ENCODE data around the gene NSUN6.

NSUN6 gene

DNA sequence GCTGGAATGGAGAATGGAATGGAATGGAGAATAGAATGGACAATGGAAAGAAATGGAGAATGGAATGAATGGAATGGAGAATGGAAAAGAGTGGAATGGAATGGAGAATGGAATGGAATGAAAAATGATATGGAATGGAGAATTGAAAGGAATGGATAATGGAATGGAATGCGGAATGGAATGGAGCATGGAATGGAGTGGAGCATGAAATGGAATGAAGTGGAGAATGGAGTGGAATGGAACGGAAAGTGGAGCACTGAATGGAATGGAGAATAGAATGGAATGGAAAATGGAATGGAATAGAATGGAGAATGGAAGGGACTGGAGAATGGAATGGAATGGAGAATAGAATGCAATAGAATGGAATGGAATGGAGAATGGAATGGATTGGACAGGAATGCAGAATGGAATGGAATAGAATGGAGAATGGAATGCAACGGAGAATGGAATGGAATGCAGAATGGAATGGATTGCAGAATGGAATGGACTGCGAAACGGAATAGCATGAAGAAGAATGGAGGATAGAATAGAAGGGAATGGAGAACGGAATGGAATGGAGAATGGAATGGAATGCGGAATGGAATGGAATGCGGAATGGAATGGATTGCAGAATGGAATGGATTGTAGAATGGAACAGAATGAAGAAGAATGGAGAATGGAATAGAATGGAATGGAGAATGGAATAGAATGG, 89.4 kb downstream of the NSUN6 start:
- DNase-seq (ENCODE audit: low spot score): no peak

DNA sequence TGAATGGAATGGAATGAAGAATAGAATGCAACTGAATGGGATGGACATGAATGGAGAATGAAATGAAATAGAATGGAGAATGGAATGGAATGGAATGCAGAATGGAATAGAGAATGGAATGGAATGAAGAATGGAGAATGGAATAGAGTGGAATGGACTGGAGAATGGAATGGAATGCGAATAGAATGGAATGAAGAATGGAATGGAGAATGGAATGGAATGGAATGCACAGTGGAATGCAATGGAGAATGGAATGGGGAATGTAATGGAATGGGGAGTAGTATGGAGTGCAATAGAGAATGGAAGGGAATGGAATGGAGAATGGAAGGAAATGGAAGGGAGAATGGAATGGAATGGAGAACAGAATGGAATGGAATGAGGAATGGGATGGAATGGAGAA, 93.4 kb downstream of the NSUN6 start:
- DNase-seq (ENCODE audit: low spot score): no peak

DNA sequence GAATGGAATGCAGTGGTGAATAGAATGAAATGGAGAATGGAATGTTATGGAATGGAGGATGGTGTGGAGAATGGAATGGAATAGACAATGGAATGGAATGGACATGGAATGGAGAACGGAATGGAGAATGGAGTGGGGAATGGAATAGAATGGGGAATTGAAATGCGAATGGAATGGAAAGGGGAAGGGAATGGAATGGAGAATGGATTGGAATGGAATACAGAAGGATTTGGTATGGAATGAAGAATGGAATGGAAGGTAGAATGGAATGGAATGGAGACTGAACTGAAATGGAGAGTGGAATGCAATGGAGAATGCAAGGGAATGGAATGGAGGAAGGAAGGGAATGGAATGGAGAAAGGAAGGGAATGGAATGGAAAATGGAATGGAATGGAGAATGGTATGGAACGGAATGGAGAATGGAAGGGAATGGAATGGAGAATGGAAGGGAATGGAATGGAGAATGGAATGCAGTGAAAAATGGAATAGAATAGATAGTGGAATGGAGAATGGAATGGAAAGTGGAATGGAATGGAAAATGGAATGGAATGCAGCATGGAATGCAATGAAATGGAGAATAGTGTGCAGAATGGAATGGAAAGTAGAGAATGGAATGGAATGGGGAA, 94.8 kb downstream of the NSUN6 start:
- DNase-seq (ENCODE audit: low spot score): no peak

DNA sequence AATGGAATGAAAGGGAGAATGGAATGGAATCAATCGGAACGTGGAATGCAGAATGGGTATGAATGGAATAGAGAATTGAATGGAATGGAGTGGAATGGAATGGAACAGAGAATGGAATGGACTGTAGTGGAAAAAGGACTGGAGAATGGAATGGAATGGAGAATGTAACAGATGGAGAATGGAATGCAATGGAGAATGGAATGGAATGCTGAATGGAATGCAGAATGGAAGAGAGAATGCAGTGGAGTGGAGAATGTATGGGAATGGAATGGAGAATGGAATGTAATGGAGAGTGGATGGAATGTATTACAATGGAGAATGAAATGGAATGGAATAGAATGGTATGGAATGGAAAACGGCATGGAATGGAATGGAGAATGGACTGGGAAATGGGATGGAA, 96.9 kb downstream of the NSUN6 start:
- DNase-seq (ENCODE audit: low spot score): no peak

DNA sequence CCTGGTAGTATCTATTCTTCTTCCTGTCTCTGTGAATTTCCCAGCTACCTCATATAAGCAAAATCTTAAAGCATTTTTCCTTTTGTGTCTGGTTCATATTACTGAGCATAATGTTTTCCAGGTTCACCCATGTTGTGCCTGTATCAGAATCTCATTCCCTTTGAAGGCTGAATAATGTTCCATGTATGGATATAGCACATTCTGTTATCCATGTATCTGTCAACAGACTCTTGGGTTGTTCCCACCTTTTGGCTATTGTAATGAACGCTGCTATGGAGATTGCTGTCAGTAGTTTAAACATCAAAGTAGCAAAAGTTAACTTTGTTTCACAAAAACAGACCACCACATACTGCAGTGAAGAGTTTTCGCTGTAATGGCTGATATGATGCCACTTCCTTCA, 99.9 kb downstream of the NSUN6 start:
- no peak for DNase-seq (ENCODE audit: low spot score)

DNA sequence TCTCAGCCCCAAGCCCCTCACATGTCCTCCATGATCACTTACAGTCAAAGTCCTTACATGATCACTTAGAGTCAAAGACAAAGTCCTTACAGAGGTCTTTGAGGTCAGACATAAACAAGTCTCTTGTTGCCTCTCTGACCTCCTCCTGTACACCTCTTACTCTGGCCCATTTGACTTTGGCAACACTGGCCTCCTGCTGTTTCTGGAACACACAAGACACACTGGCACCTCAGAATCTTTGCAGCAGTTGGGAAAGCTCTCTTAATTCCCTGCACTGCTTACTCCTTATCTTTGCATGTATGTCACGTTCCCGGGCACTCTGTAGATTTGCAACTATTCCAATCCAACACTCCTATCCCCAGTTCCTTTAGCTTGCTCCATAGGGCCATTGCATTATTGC, 102.3 kb downstream of the NSUN6 start:
- no peak for DNase-seq (ENCODE audit: low spot score)

DNA sequence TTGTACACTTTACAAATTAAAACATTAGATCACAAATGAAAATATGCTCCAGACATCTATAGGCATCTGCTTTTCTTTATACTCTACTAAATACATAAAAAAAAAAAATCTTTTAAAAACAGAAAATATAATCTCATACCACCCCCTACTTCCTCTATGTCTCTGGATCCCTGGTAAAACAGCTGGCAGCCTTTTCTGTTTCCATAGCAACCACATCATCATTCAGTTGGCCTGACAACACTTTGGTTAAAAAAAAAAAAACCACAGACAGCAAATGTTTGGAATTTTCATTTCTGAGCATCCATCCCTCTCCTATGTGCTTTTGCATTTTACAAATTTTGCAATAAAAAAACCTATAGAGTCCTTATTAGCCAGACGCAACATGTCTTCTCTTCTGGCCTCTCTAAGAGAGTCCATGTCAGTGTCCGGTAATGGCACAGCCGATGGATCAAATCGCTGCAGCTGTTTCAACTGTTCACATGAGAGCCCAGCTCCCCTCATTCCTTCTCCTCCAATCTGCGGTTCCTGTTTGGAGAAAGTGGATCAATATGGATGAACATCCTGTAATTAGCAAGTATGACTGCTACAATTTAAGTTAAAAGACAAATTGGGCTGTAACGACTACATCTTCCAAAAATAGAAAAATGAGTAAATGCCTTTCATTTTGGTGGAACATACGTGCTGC, 105.6 kb downstream of the NSUN6 start:
- DNase-seq (ENCODE audit: low spot score): no peak

DNA sequence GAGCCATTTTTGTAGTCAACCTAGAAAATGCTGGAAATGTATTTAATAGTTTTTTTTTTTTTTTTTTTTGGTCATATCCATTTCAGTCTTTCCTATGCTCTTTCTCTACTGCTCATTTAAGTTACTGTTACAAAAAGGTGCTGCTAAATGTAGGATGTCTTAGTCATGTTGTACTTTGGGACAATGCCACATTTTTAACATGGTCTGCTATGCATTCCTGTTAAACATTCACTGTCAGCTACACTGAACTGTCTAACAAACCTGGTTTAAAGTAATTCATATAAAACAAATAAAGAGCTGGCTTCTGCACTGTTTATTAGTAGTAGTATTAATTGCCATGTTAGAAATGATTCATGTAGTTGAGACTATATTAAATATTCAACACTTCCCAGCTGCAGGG, 108.6 kb downstream of the NSUN6 start:
- DNase-seq (ENCODE audit: low spot score): no peak

DNA sequence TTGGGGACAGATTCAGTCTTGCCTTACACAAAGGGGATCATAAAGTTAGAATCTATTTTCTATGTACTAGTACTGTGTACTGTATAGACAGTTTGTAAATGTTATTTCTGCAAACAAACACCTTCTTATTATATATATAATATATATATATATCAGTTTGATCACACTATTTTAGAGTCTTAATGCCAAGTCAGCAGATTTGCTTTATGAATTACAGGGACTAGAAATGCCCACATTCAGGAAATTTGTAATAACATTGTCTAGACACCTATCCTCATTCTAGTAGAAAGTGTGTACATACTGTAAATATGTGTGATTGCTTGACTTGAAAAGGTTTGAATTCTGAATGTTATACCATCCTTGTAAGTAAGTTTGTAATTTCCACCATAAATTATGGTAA, 111.2 kb downstream of the NSUN6 start:
- no peak for DNase-seq (ENCODE audit: low spot score)

DNA sequence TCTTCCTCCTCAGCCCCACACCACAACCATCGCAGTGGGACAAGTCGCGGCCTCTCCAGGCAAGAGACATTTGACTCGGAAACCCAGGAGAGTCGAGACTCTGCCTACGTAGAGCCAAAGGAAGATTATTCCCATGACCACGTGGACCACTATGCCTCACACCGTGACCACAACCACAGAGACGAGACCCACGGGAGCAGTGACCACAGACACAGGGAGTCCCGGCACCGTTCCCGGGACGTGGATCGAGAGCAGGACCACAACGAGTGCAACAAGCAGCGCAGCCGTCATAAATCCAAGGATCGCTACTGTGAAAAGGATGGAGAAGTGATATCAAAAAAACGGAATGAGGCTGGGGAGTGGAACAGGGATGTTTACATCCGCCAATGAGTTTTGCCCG, 112.1 kb downstream of the NSUN6 start:
- no peak for DNase-seq (ENCODE audit: low spot score)

DNA sequence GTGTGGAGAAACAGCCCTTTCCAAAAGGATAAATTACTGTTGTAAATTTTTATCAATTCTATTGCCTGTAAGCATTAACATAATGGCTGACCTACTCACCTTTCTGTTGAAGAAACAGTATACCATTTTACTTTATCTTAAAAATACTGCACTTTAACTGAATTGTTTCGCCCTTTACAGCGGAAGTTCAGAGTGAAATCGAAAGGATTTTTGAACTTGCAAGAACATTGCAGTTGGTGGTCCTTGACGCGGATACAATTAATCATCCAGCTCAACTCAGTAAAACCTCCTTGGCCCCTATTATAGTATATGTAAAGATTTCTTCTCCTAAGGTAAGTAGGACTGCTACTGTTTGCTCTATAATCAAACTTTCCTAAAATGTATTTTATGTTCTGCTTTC, 117.5 kb downstream of the NSUN6 start:
- no peak for DNase-seq (ENCODE audit: low spot score)

DNA sequence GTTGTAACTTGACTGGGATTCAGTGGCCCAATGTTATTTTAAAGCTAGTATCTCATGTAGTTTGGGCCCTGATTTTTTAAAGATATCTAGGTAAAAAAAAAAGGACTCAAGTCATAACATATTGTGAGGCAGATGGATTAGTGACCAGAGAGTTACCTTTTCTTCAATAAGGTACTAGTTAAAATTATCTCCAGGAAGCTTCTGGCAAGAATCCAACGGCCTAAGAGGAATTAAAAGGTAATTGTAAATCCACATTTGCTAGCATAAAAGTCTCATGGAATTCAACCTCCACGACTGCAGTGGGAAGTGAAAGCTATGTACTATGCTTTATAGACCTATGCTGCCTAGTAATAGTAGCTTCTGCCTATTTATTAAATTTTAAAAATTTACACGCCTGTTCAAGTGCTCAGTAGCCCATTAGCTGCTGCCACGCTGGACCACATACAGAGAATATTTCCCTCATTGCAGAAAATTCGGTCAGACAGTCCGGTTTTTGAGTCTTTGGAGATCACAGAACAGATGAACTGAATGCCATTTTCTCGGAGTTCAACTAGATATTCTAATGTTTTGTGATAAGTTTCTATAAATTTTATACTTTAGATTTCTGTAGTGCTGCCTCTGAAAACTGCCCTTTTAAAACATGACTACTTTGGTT, 118.4 kb downstream of the NSUN6 start:
- no peak for DNase-seq (ENCODE audit: low spot score)

DNA sequence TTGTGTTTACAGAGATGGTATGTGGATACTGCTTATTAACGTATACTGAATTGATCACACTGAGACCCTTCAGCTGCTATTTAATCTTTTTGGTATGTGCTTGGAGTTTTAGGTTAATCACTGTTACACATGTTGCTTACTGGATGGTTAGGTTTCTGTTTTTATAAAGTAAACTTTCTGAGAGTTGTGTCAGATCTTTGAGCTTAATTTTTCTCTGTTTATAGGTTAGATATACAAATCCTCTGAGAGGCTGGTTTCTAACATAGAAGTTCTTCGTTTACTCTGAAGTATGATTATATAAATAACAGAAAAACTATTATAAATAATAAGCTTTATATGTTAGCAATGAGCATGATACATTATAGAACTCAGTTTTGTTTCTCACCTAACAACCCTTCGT, 123.1 kb downstream of the NSUN6 start:
- DNase-seq (ENCODE audit: low spot score): no peak

DNA sequence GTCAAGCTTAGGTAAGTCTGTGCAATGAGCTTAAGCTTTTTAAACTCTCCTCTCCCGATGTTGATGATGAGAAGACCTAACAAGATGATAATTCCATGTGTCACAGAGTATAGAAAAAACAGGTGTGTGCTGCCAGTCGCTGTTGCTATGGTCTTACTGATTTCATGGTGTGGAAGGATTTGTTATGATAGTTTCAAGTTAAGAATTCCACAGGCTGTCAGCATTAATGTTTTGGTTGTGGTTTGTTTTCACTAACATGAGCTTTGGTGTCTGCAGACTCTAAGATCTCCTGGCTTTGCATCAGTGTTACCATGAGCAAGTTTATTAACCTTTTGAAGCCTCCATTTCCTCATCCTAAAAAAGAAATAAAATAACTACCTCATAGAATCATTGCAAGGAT, 123.7 kb downstream of the NSUN6 start:
- no peak for DNase-seq (ENCODE audit: low spot score)

DNA sequence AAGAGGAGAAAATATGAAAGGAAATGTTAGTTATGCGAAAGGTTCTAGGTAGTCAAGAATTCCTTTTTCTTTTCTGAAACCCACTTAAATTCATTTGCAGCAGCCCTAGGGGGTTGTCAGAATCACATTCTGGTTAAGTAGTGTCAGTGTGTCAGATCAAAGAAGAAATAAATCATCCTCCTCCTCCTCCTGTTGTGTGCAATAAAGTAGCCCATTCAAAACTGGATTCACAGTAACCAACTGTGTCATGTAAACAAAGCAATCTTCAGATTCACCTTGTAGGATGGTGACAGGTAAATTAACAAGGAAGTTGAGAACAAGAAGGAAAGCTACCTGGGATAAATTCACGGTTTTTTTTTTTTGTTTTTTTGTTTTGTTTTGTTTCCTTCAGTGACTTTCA, 127.5 kb downstream of the NSUN6 start:
- no peak for DNase-seq (ENCODE audit: low spot score)

DNA sequence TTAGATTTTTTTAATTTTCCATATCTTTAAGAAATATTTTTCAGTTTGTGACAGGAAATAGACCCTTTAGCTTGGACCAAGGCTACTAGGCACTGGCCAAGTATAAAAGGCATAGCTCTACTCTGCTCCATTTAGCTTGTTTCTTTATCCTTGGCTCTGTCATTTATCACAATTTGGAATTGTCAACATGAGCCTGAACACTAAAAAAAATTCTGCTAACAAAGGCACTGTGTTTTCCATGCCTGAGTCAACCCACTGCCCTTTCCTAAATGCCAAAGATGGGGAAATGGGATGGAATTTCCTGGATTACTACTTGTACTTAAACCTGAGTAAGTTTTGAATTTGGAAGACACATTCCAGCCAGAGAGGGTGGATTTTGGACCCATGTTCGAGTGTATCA, 128.4 kb downstream of the NSUN6 start:
- no peak for DNase-seq (ENCODE audit: low spot score)

DNA sequence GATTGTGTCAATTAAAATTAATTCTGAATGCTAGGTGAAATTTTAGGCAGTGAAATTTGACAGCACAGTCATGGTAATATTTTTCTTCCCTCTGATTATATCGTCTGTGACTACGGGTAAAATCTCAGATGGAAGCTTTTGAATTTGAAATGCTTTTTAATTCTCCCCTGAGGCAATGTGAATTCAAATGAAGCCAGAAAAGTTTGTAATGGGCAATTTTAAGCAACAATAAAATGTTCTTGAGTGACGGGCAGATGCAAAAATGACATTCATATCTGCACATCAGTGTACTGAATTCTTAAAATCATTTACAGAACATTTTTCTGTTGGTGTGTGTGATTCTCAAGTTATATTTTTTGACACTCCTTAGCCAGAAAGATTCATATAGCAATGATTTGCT, 134.5 kb downstream of the NSUN6 start:
- no peak for DNase-seq (ENCODE audit: low spot score)

DNA sequence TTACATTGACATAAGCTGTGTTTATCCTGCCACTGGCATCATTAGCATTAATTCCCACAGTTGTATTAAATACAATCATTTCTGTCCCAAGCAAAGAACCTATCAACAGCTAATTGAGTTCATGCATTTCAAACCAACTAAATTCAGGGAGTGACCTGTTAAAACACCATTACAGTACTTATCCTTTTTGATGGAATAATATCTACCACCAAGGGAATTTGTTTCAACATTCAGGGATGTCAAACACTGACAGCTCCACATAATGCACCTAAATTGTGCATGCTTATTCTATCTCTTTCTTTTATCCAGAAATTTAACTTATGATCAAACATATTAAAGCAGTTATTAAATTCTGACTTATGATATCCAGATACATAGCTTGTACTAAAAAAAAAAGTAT, 136.8 kb downstream of the NSUN6 start:
- no peak for DNase-seq (ENCODE audit: low spot score)

DNA sequence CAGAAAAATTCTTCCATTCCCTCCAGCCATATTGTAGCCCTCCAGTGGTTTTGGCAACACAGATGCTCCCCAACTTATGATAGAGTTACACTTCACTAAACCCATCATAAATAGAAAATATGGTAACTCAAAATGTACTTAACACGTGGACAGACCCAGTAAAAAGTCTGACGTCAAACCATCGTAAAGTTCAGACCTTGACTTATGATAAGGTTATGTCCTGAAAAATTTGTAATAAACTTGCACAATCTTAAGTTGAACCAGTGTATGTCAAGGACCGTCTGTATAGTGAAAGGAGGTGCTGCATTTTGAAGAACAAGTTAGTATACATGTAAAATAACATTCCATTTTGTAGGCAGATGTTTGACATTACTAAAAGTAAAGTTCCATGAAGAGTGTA, 142.8 kb downstream of the NSUN6 start:
- no peak for DNase-seq (ENCODE audit: low spot score)

DNA sequence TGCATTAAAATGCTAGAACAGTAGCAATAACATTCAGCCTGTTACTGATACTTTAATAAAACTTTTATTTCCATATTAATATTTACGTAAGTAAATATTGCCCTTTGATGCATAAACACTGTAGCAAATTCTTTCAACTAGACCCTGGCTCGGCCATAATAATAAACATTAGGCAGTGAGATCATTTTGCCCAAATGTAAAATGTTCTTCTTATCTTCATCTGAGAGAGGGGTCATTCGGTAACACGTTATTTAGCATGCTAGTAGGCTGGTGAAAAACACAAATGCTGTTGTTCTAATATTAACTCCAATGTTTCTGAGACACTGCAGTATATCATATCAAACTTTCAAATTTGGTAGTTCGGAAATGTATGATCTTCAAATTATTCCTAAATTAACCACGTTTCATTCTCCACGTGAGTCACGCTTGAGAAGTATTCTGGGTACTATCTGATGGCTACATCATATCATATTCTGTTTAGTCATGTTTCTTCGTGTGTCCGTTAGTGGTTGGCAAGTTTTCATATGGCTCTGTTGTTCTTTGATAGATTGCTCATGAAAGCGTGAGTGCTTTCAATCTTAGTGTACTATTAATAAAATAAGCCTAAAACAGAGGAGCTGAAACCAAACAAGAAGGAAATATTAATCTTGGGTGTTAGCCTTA, 145.8 kb downstream of the NSUN6 start:
- no peak for DNase-seq (ENCODE audit: low spot score)

DNA sequence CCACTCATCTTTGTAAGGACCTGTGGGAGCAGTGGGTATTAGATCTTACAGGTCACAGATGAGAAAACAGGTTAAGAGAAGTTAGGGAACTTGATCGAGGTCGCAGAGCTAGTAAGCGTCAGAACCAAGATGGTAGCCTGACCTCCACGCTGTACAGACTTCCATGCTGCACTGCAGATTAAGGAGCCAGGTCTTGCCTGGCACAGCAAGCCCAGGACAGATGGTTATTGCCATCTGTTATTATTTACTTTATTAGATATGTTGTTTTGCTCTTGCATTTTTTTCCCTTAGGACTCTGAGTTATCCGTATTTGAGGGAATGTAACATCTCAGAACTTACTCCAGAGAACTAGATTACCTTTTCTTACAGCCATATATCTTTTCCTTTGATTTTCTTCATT, 147.2 kb downstream of the NSUN6 start:
- no peak for DNase-seq (ENCODE audit: low spot score)

DNA sequence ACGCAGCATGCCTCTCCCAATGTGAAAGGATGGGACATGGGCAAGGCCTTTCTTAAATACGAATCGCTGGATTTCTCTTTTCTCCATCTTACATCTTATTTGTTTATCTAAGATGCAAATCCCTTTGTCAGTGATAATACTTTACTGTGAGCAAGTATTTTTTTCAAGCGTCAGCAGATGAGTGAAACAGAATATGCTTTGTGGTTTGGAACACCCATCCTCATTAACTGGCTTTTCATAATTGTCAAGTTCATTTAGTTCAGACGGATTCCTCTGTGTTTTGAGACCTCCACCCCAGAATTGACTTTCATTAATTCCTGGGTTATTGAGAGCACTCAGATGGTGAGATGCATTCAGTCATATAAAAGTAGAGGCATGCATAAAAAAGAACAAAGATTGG, 149.8 kb downstream of the NSUN6 start:
- no peak for DNase-seq (ENCODE audit: low spot score)

DNA sequence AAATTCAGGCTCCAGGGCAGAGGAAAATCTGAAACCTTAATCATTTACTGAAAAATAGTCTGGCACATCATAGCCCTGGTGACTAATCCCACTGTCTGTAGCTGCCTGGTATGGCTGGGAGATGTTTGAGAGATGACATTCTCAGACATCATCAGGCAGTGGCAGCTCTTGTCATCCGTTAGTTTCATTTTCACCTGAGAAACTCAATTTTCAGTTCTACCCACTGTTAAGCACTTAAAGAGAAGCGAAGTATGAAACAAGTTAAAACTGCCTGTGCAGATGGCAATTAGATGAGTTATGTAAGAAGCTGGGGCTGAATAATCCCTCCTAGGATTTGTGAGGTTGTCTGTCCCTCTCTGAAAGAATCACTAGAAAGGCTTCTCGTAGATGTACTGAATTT, 150.2 kb downstream of the NSUN6 start:
- no peak for DNase-seq (ENCODE audit: low spot score)

All from NAMALWA (cell line).